HepG2 (cell line): ENCODE data around the gene ICAM3. TPM values are rescaled to one million over a fixed set of nuclear protein-coding genes. Genes with fewer than 3 reads are reported as not detected.

Experiments used
- ATF4 ChIP-seq, 2 experiments: fragments of 450-650 bp in 1 of 2; sonication (generic) in 1 of 2; formaldehyde crosslinking; IDR thresholded peaks; 2 replicates each; pipeline versions ENCODE4 v1.5.0 to v1.8.0; 2020 to 2022; ENCODE audit warnings: mild to moderate bottlenecking in 1 of 2, missing genetic modification reagents in 1 of 2
- FLYWCH1 ChIP-seq: sonication (generic); formaldehyde crosslinking; IDR thresholded peaks from 2 replicates; pipeline ENCODE4 v1.8.1; 2023; ENCODE audit warnings: mild to moderate bottlenecking, missing genetic modification reagents
- FOSL1 ChIP-seq: sonication (generic); formaldehyde crosslinking; IDR thresholded peaks from 2 replicates; pipeline ENCODE4 v1.9.0; 2021; ENCODE audit warnings: missing genetic modification reagents, borderline replicate concordance
- FOXA1 ChIP-seq, 2 experiments: fragments of 450-650 bp in 1 of 2; sonication (generic) in 1 of 2; formaldehyde crosslinking in 1 of 2; IDR thresholded peaks; 2 replicates each; pipeline versions ENCODE4 v1.4.0 to v1.6.1; 2016 to 2020; ENCODE audit warnings: missing genetic modification reagents in 1 of 2
- GMEB1 ChIP-seq: sonication (generic); formaldehyde crosslinking; IDR thresholded peaks from 2 replicates; pipeline ENCODE4 v1.5.1; 2020; ENCODE audit warnings: missing genetic modification reagents, mild to moderate bottlenecking, borderline replicate concordance
- HNRNPH1 ChIP-seq: fragments of 200-400 bp; formaldehyde crosslinking; optimal IDR thresholded peaks from 2 replicates; pipeline ENCODE3; 2017; ENCODE audit warnings: mild to moderate bottlenecking, low read depth, low read length
- HOXA5 ChIP-seq: sonication (generic); formaldehyde crosslinking; IDR thresholded peaks from 2 replicates; pipeline ENCODE4 v1.4.0; 2020; ENCODE audit warnings: missing genetic modification reagents
- MLX ChIP-seq: IDR thresholded peaks from 2 replicates; pipeline ENCODE4 v1.6.1; 2016
- MYPOP ChIP-seq: sonication (generic); formaldehyde crosslinking; IDR thresholded peaks from 2 replicates; pipeline ENCODE4 v1.8.1; 2023; ENCODE audit warnings: mild to moderate bottlenecking, moderate library complexity, missing genetic modification reagents
- NFRKB ChIP-seq: fragments of 450-650 bp; IDR thresholded peaks from 2 replicates; pipeline ENCODE4 v1.6.1; 2017
- NFYC ChIP-seq: IDR thresholded peaks from 2 replicates; pipeline ENCODE4 v1.6.1; 2016; ENCODE audit warnings: missing genetic modification reagents, missing compliant biosample characterization
- PCBP1 ChIP-seq: fragments of 200-400 bp; formaldehyde crosslinking; IDR thresholded peaks from 2 replicates; pipeline ENCODE4 v1.6.1; 2017; ENCODE audit warnings: mild to moderate bottlenecking, low read depth, low read length, borderline replicate concordance
- RFXANK ChIP-seq: IDR thresholded peaks from 2 replicates; pipeline ENCODE4 v1.6.1; 2016
- SNAPC2 ChIP-seq: sonication (generic); formaldehyde crosslinking; IDR thresholded peaks from 2 replicates; pipeline ENCODE4 v1.8.1; 2022; ENCODE audit warnings: mild to moderate bottlenecking, missing genetic modification reagents
- TEAD3 ChIP-seq: optimal IDR thresholded peaks from 2 replicates; pipeline ENCODE3; 2016; ENCODE audit warnings: borderline replicate concordance
- ZBTB21 ChIP-seq: sonication (generic); formaldehyde crosslinking; IDR thresholded peaks from 2 replicates; pipeline ENCODE4 v1.4.0; 2020; ENCODE audit warnings: missing genetic modification reagents
- ZFP37 ChIP-seq: sonication (generic); formaldehyde crosslinking; IDR thresholded peaks from 2 replicates; pipeline ENCODE4 v1.4.0; 2020; ENCODE audit warnings: missing genetic modification reagents, borderline replicate concordance
- ZHX2 ChIP-seq, 2 experiments: sonication (generic) in 1 of 2; formaldehyde crosslinking in 1 of 2; IDR thresholded peaks; 2 replicates each; pipeline versions ENCODE4 v1.6.1 to v1.9.0; 2014 to 2022; ENCODE audit warnings: antibody characterized with exemption in 1 of 2, borderline replicate concordance in 1 of 2, inconsistent platforms in 1 of 2, low read depth in 1 of 2, missing genetic modification reagents in 1 of 2
- ZNF331 ChIP-seq: sonication (generic); formaldehyde crosslinking; IDR thresholded peaks from 2 replicates; pipeline ENCODE4 v1.4.0; 2020; ENCODE audit warnings: missing genetic modification reagents
- ZNF335 ChIP-seq: sonication (generic); formaldehyde crosslinking; IDR thresholded peaks from 2 replicates; pipeline ENCODE4 v1.4.0; 2020; ENCODE audit warnings: missing genetic modification reagents
- ZNF737 ChIP-seq: sonication (generic); formaldehyde crosslinking; IDR thresholded peaks from 2 replicates; pipeline ENCODE4 v1.5.0; 2020; ENCODE audit warnings: missing genetic modification reagents, mild to moderate bottlenecking, borderline replicate concordance
- ZNF879 ChIP-seq: sonication (generic); formaldehyde crosslinking; IDR thresholded peaks from 2 replicates; pipeline ENCODE4 v1.8.1; 2023; ENCODE audit warnings: missing genetic modification reagents
- polyA plus RNA-seq, 8 experiments: library from polyadenylated mRNA; depleted of rRNA in 3 of 8; stranded (reverse) in 7 of 8; unstranded in 1 of 8; fragments of >200 nt; fragmentation: Illumina TruSeq in 4 of 8; extraction: Trizol in 4 of 8; gene quantifications; 2 replicates each; pipeline versions ENCODE4 v1.2.1 to v1.2.3, GENCODE V29; 2011 to 2016; ENCODE audit warnings: low read depth in 4 of 8, missing spikeins in 1 of 8, mixed read lengths in 1 of 8; ENCODE audit not compliant: insufficient read depth in 1 of 8
- total RNA-seq, 5 experiments: library from RNA; depleted of rRNA; stranded (reverse); fragments of >200 nt; fragmentation: Illumina TruSeq; extraction: Trizol; gene quantifications; 2 replicates each; pipeline ENCODE4 v1.2.3, GENCODE V29; 2016; ENCODE audit warnings: low read depth in 1 of 5

The ICAM3 gene
- total and polyA plus RNA-seq, 2 of the 13 experiments (the other 11 are each of a cell fraction or from before 2014, with no cell fraction given), result 14.1 to 21.0 TPM

- TF ChIP-seq ZHX2 (IDR thresholded peaks at IDR 0.05; ENCODE audit: low read depth) (no peak), ZHX2 (CRISPR knock-in tag; IDR thresholded peaks at IDR 0.05; ENCODE audit: borderline replicate concordance) (no peak), ATF4 (CRISPR knock-in tag; IDR thresholded peaks at IDR 0.05) (no peak), MLX (no peak), ZNF879 (no peak), ZNF335 (CRISPR knock-in tag) (no peak), FOXA1 (IDR thresholded peaks at IDR 0.05) (no peak), FOXA1 (CRISPR knock-in tag; IDR thresholded peaks at IDR 0.05) (peak; percentile 80; the same call in 1 of the 2 replicates), ZBTB21 (CRISPR knock-in tag) (peak; percentile 38; the same call in 1 of the 2 replicates), ZNF331 (CRISPR knock-in tag) (peak; percentile 38; the same call in 1 of the 2 replicates), GMEB1 (CRISPR knock-in tag) (no peak), HNRNPH1 (no peak), TEAD3 (CRISPR knock-in tag) (peak; percentile 47), NFYC (CRISPR knock-in tag) (no peak), MYPOP (CRISPR knock-in tag) (peak; percentile 57; the same call in 1 of the 2 replicates), RFXANK (CRISPR knock-in tag) (peak; percentile 97), FLYWCH1 (CRISPR knock-in tag) (no peak), PCBP1 (no peak), SNAPC2 (no peak), FOSL1 (CRISPR knock-in tag) (no peak), ZNF737 (CRISPR knock-in tag) (no peak), ZFP37 (no peak), NFRKB (no peak), HOXA5 (CRISPR knock-in tag) (no peak)
These were observed 7.1 kb upstream of the ICAM3 start (continued) for GRCh38 chr19:10346509-10346908.
